LNCAP (cell line): ENCODE data around the gene MAP6.

Experiments used
- TF ChIP-seq, protein P1 (sequence below): fragments of 450-650 bp; IDR thresholded peaks from 2 replicates; pipeline ENCODE4 v1.5.1; 2017; ENCODE audit warnings: mild to moderate bottlenecking

MAP6 gene

DNA sequence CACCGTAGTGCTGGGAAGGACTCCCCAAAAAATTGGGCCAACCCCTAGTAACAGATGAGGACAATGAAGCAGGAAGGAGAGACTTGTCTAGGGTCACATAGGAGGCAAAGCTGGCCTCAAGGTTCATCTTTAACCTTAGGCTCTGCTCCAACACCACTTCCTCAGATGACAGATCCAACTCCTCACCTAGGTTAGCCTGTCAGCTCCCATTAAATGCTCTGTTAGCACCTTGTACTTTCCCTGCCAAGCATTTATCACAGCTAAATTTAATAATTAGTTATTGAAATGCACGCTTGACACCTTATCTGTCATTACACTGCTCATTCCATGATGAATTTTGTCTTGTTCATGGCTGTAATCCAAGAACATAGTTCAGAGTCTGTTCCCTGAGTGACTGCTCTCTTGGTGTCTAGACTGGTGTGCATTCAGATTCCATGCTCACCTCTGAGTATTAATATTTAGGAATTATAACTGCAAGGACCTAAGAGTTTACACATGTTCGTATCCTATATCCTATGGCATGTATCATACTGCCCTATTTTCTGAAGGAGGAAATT, 18.6 kb downstream of the MAP6 start:
- TF ChIP-seq, protein P1, sequence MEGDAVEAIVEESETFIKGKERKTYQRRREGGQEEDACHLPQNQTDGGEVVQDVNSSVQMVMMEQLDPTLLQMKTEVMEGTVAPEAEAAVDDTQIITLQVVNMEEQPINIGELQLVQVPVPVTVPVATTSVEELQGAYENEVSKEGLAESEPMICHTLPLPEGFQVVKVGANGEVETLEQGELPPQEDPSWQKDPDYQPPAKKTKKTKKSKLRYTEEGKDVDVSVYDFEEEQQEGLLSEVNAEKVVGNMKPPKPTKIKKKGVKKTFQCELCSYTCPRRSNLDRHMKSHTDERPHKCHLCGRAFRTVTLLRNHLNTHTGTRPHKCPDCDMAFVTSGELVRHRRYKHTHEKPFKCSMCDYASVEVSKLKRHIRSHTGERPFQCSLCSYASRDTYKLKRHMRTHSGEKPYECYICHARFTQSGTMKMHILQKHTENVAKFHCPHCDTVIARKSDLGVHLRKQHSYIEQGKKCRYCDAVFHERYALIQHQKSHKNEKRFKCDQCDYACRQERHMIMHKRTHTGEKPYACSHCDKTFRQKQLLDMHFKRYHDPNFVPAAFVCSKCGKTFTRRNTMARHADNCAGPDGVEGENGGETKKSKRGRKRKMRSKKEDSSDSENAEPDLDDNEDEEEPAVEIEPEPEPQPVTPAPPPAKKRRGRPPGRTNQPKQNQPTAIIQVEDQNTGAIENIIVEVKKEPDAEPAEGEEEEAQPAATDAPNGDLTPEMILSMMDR, result no peak

DNA sequence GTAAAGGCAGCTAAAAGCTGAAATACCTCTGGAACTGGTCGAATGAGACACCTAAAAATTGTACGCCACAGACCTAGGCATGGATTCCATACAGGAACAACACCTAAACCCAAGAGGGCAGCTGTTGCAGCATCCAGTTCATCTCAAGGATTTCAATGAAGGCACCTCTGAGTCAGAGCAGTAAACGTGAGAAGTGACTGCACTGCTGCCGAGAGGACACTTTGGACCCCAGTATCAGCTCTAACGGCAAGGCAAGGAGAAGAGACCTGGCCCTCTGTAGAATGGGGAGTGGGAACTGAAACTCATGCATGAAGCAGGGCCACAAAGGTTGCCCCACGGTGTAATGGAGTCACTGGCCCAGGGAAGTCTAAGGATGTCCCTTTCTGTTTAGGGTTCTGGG, 23.9 kb downstream of the MAP6 start:
- TF ChIP-seq, protein P1, result no peak

DNA sequence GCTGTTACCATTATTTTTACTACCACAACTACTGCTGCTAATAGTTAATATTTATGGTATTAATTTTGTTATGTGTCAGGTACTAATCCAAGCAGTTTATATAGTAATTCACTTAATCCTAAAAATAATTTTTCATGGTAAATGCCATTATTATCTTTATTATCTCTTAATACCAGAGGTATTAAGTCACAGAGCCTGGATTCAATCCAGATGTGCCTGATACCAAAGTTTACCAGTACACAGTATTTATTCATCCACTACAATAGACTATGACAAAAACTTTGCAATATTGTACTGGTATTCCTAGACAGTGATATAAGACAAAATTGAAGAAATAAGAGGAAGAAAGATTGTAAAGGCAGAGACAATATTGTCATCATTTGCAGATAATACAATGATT, 24.5 kb downstream of the MAP6 start:
- TF ChIP-seq, protein P1, result no peak

GRCh38 chr11:75642402-75643113, 26.3 kb downstream of the MAP6 start:
- TF ChIP-seq, protein P1, result no peak

DNA sequence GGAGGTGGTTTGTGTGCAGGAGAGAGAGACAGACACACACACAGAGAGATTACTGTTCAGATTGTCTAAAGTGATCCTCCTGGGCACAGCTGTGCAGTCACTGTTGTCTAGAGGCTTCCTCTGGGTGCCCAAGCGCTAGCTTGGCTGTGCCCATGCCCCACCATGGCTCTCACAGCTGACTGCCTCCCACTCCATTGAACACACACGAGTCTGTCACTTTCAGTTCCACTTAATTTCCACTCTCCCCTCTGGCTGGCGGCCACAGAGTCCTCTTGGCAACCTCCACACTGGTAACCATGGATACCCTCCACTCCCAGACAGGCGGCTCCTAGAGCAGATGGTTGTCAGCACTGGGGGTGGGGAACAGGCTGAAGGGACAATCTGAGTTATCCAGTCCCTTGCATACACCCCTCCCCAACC, 29.1 kb downstream of the MAP6 start:
- TF ChIP-seq, protein P1, result no peak

DNA sequence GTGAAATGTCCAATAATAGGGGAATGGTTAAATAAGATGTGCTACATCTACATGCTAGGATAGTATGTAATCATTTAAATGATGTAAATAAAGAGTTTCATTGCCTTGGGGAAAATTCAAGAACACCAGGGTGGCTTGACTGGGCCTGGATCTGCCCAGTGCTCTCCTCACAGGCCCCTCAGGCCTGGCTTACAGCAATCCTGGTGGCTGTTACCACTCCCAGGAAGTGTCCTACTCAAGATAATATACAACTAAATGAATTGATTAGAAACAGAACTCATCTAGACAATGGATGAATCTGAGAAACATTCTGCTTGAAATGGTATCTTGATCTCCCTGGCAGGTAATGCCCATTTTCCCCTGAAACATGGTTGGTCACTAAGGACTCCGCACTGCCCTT, 30.8 kb downstream of the MAP6 start:
- TF ChIP-seq, protein P1, result no peak

DNA sequence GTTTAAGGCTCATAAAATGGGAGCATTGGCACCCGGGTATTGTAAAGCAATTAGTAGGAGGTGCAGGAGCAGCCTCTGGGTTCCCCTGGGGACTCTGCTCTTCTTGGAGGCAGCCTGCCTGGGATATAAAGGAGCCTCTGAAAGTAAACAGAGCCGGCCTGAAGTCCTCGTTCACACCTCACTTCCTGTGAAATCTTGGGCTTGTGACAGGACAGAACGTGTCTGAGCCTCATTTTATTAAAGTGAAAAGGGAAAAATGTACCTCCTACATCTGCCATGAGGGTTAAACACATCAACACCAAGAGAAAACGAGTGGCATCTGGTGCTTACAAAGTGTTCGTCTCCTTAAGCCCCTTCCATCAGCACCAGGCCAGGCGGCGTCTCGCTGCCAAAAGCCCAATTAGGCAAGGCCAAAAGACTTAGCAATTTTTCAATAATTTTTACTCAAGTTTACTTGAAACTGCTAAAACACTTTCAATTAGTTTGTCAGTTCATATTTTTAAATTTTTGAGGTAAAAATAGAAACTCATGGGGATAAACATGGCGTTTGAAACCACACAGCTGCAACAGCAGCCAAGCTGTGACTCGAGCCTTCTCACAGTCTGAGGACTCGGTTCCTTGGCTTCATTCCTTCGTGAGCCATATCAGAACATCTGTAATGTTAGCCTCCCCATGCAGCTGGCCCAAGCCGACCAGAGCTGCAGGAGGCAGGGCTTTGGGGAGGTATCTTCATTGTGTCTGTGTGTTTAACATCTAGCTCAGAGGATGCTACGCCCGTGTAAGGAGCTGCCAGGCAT, 33.6 kb downstream of the MAP6 start:
- TF ChIP-seq, protein P1, result no peak
